ENCODE data around the gene TXNDC16.
A peak's percentile ranks its signal among the peaks of the same experiment; 100 is the strongest.

The TXNDC16 gene

GRCh38 chr14:52446355-52446754 lies 106.0 kb downstream of the TXNDC16 start:
- no peak for DNase-seq (ENCODE audit: low read depth in 2 of 2)

- no peak for DNase-seq (ENCODE audit: low read depth in 2 of 2)
Observed at GRCh38 chr14:52443506-52443905, 108.8 kb downstream of the TXNDC16 start.

- DNase-seq (ENCODE audit: low read depth in 2 of 2) = no peak
Observed at GRCh38 chr14:52442602-52443001, 109.7 kb downstream of the TXNDC16 start.

GRCh38 chr14:52442166-52442565 lies 110.1 kb downstream of the TXNDC16 start:
- no peak for DNase-seq (ENCODE audit: low read depth in 2 of 2)

GRCh38 chr14:52439476-52439875 lies 112.8 kb downstream of the TXNDC16 start:
- DNase-seq (ENCODE audit: low read depth in 2 of 2) = no peak

- DNase-seq (ENCODE audit: low read depth in 2 of 2) = no peak
Observed at GRCh38 chr14:52434955-52435354, 117.3 kb downstream of the TXNDC16 start.

- DNase-seq (ENCODE audit: low read depth in 2 of 2) = no peak
Observed at GRCh38 chr14:52430474-52430873, 121.8 kb downstream of the TXNDC16 start.

GRCh38 chr14:52429451-52429850 lies 122.9 kb downstream of the TXNDC16 start:
- no peak for DNase-seq (ENCODE audit: low read depth in 2 of 2)

- no peak for DNase-seq (ENCODE audit: low read depth in 2 of 2)
Observed at GRCh38 chr14:52427460-52427859, 124.8 kb downstream of the TXNDC16 start.

- no peak for DNase-seq (ENCODE audit: low read depth in 2 of 2)
Observed at GRCh38 chr14:52422650-52423356, 129.5 kb downstream of the TXNDC16 start.

- DNase-seq (ENCODE audit: low read depth in 2 of 2) = no peak
Observed at GRCh38 chr14:52417139-52417538, 135.2 kb downstream of the TXNDC16 start.

GRCh38 chr14:52413729-52414408 lies 138.4 kb downstream of the TXNDC16 start:
- DNase-seq (ENCODE audit: low read depth in 2 of 2) = peak; percentile 34 to 37

GRCh38 chr14:52412426-52412825 lies 139.9 kb downstream of the TXNDC16 start:
- peak; percentile 25 to 26 for DNase-seq (ENCODE audit: low read depth in 2 of 2)

GRCh38 chr14:52405314-52405713 lies 147.0 kb downstream of the TXNDC16 start:
- no peak for DNase-seq (ENCODE audit: low read depth in 2 of 2)

GRCh38 chr14:52402812-52403526 lies 149.3 kb downstream of the TXNDC16 start:
- peak; percentile 30 to 33 for DNase-seq (ENCODE audit: low read depth in 2 of 2)

- DNase-seq (ENCODE audit: low read depth in 2 of 2) = no peak
Observed at GRCh38 chr14:52400846-52401245, 151.5 kb downstream of the TXNDC16 start.

GRCh38 chr14:52399921-52400595 lies 152.2 kb downstream of the TXNDC16 start:
- peak; percentile 37 to 38 for DNase-seq (ENCODE audit: low read depth in 2 of 2)

- no peak for DNase-seq (ENCODE audit: low read depth in 2 of 2)
Observed at GRCh38 chr14:52399104-52399503, 153.2 kb downstream of the TXNDC16 start.

GRCh38 chr14:52397844-52398243 lies 154.5 kb downstream of the TXNDC16 start:
- peak; percentile 29 to 36 for DNase-seq (ENCODE audit: low read depth in 2 of 2)

GRCh38 chr14:52395728-52396127 lies 156.6 kb downstream of the TXNDC16 start:
- DNase-seq (ENCODE audit: low read depth in 2 of 2) = no peak

GRCh38 chr14:52391881-52392615 lies 160.3 kb downstream of the TXNDC16 start:
- DNase-seq (ENCODE audit: low read depth in 2 of 2) = peak in 1 of 2 experiments; percentile 72

Data from fibroblast of skin of left biceps (primary cell).